Measurements from ENCODE around the gene CDH4. TPM values are rescaled to one million over a fixed set of nuclear protein-coding genes. Genes with fewer than 3 reads are reported as not detected.

CDH4 gene
- total and polyA plus RNA-seq, 2 of the 8 experiments (the other 6 are each of a cell fraction or from before 2014, with no cell fraction given), result 4.3 to 7.9 TPM

DNA sequence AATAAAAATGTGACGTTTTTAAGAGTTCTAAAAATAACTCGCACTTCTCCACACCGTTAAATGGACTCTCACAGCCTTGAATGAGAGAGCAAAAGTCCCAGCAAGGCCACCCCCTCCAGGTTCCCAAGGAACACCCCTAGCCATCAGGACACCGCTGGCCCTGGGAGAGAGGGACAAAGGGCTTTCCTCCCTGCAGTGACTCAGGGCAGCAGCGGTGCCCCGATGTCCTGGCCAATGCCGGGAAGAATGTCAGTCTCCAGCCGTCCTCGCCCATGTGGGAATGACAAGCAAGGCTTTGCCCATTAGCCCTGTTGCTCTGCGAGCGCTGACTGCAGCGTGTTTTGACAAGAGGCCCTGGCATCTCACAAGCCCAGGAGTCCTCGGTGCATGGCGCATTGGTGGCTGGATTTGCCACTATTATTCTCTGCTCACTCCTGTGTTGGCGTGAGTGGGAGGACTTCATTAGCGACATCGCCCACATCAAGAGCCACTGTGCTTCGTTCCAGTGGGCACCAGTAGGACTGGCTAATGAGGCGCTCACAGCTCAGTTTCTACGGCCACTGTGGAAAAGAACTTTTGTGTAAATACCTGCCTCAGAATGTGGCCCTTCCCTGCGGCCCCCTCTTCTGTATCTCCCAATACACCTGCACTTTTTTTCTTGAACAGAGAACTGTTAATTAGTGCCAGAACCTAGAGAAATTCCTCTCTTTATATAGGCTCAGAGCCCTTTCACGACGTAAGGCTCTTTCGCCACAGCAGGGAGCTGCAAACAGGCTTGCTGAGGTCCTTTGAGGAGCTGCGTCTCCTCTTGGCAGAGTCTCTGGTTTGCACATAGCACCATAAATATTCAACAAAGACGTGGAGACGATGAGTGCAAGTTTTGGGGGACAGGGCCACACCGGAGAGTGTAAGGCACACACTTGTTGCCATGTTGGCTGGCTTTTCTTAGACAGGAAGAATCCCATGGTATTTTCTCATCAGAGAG lies 477.0 kb downstream of the CDH4 start (continued):
- TF ChIP-seq, protein P1, sequence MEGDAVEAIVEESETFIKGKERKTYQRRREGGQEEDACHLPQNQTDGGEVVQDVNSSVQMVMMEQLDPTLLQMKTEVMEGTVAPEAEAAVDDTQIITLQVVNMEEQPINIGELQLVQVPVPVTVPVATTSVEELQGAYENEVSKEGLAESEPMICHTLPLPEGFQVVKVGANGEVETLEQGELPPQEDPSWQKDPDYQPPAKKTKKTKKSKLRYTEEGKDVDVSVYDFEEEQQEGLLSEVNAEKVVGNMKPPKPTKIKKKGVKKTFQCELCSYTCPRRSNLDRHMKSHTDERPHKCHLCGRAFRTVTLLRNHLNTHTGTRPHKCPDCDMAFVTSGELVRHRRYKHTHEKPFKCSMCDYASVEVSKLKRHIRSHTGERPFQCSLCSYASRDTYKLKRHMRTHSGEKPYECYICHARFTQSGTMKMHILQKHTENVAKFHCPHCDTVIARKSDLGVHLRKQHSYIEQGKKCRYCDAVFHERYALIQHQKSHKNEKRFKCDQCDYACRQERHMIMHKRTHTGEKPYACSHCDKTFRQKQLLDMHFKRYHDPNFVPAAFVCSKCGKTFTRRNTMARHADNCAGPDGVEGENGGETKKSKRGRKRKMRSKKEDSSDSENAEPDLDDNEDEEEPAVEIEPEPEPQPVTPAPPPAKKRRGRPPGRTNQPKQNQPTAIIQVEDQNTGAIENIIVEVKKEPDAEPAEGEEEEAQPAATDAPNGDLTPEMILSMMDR (IDR thresholded peaks at IDR 0.05; ENCODE audit: control extremely low read depth in 1 of 3, insufficient read depth in 1 of 3, low read depth in 1 of 3, low read length in 3 of 3), result no peak
- TF ChIP-seq KDM4A (IDR thresholded peaks at IDR 0.05; ENCODE audit: low read depth, low read length, severe bottlenecking), result no peak
- TF ChIP-seq YY1 (IDR thresholded peaks at IDR 0.05; ENCODE audit: low read depth, low read length), result no peak
- TF ChIP-seq EZH2 (IDR thresholded peaks at IDR 0.05; ENCODE audit: low read depth, low read length, severe bottlenecking), result no peak

Data from H1 (cell line).